NCI-H146 treated with DMSO at 0.1 percent for 48 hours (cell line): Measurements from ENCODE around the gene NIN.

Source experiments
- DNase-seq: peaks from one replicate; lab custom pipeline; 2025; ENCODE audit not compliant: unreplicated experiment; lab: John Stamatoyannopoulos, UW

Gene NIN

GRCh38 chr14:50795142-50795541, 35.8 kb downstream of the NIN start:
- no peak for DNase-seq

GRCh38 chr14:50794068-50794645, 36.8 kb downstream of the NIN start:
- DNase-seq: no peak

GRCh38 chr14:50792634-50793068, 38.3 kb downstream of the NIN start:
- no peak for DNase-seq

- no peak for DNase-seq
Measured at GRCh38 chr14:50792051-50792477, 38.9 kb downstream of the NIN start.

- no peak for DNase-seq
Measured at GRCh38 chr14:50791201-50791600, 39.8 kb downstream of the NIN start.

- no peak for DNase-seq
Measured at GRCh38 chr14:50790589-50790988, 40.4 kb downstream of the NIN start.

GRCh38 chr14:50786751-50787464, 44.1 kb downstream of the NIN start:
- no peak for DNase-seq

GRCh38 chr14:50785457-50786063, 45.4 kb downstream of the NIN start:
- DNase-seq: no peak

GRCh38 chr14:50784683-50785456, 46.1 kb downstream of the NIN start:
- DNase-seq: peak; percentile 4

GRCh38 chr14:50783563-50783962, 47.4 kb downstream of the NIN start:
- DNase-seq: no peak

GRCh38 chr14:50780393-50780792, 50.6 kb downstream of the NIN start:
- DNase-seq: no peak

- DNase-seq: no peak
Measured at GRCh38 chr14:50778721-50779483, 52.1 kb downstream of the NIN start.

- DNase-seq: no peak
Measured at GRCh38 chr14:50776522-50776921, 54.4 kb downstream of the NIN start.

GRCh38 chr14:50775357-50775756, 55.6 kb downstream of the NIN start:
- no peak for DNase-seq

- no peak for DNase-seq
Measured at GRCh38 chr14:50774542-50775267, 56.3 kb downstream of the NIN start.

- peak; percentile 13 for DNase-seq
Measured at GRCh38 chr14:50773632-50774541, 57.1 kb downstream of the NIN start.

GRCh38 chr14:50772412-50772811, 58.5 kb downstream of the NIN start:
- no peak for DNase-seq

- DNase-seq: no peak
Measured at GRCh38 chr14:50770586-50770985, 60.4 kb downstream of the NIN start.

GRCh38 chr14:50769863-50770500, 61.0 kb downstream of the NIN start:
- DNase-seq: no peak
